ENCODE results near the gene DCDC2B.

DCDC2B gene

GRCh38 chr1:32223683-32224082, 14.8 kb downstream of the DCDC2B start:
- no peak overlapping the region for H3K4me3 ChIP-seq (ENCODE audit: low read depth, low read length)
- no peak for TF ChIP-seq CTCF (IDR thresholded peaks at IDR 0.05; ENCODE audit: borderline replicate concordance, insufficient read depth, low read depth, low read length)

GRCh38 chr1:32224285-32224684, 15.4 kb downstream of the DCDC2B start:
- no peak for TF ChIP-seq CTCF (IDR thresholded peaks at IDR 0.05; ENCODE audit: borderline replicate concordance, insufficient read depth, low read depth, low read length)

GRCh38 chr1:32228771-32229170, 19.9 kb downstream of the DCDC2B start:
- no peak for TF ChIP-seq CTCF (IDR thresholded peaks at IDR 0.05; ENCODE audit: borderline replicate concordance, insufficient read depth, low read depth, low read length)
- no peak overlapping the region for H3K4me3 ChIP-seq (ENCODE audit: low read depth, low read length)

More at GRCh38 chr1:32224285-32224684, 15.4 kb downstream of the DCDC2B start:
- no peak overlapping the region for H3K4me3 ChIP-seq (ENCODE audit: low read depth, low read length)

- no peak for TF ChIP-seq CTCF (IDR thresholded peaks at IDR 0.05; ENCODE audit: borderline replicate concordance, insufficient read depth, low read depth, low read length)
Observed at GRCh38 chr1:32231843-32232432, 23.0 kb downstream of the DCDC2B start.

GRCh38 chr1:32232558-32233304, 23.8 kb downstream of the DCDC2B start:
- TF ChIP-seq CTCF (IDR thresholded peaks at IDR 0.05; ENCODE audit: borderline replicate concordance, insufficient read depth, low read depth, low read length) = no peak
- H3K4me3 ChIP-seq (ENCODE audit: low read depth, low read length) = no peak overlapping the region

More at GRCh38 chr1:32231843-32232432, 23.0 kb downstream of the DCDC2B start:
- H3K4me3 ChIP-seq (ENCODE audit: low read depth, low read length) = no peak overlapping the region

- no peak overlapping the region for H3K4me3 ChIP-seq (ENCODE audit: low read depth, low read length)
- no peak for TF ChIP-seq CTCF (IDR thresholded peaks at IDR 0.05; ENCODE audit: borderline replicate concordance, insufficient read depth, low read depth, low read length)
Observed at GRCh38 chr1:32234792-32235191, 25.9 kb downstream of the DCDC2B start.

GRCh38 chr1:32239337-32239736, 30.4 kb downstream of the DCDC2B start:
- TF ChIP-seq CTCF (IDR thresholded peaks at IDR 0.05; ENCODE audit: borderline replicate concordance, insufficient read depth, low read depth, low read length) = no peak
- no peak overlapping the region for H3K4me3 ChIP-seq (ENCODE audit: low read depth, low read length)

Data from GM12875 (cell line).